Stimulated activated CD4-positive, alpha-beta T cell treated with anti-CD3 and anti-CD28 coated beads, TNF-alpha, amount 100 ng/mL, for 4 hours (primary cell): ENCODE results near the gene EPHA8.

Source experiments
- DNase-seq, 3 experiments: peaks; one replicate each; pipeline ENCODE4 v3.0.0-alpha.2; 2020; ENCODE audit warnings: low read depth in 3 of 3

Gene EPHA8

GRCh38 chr1:22562584-22563583, at the start of gene EPHA8:
TSS of gene EPHA8 (plus strand) at chr1:22563489. CDS start at chr1:22563636, 147 bp downstream.
- DNase-seq: no peak

- no peak for DNase-seq
Observed at GRCh38 chr1:22516906-22517571, 46.2 kb upstream of the EPHA8 start.

- no peak for DNase-seq
Observed at GRCh38 chr1:22517956-22518355, 45.3 kb upstream of the EPHA8 start.

GRCh38 chr1:22518379-22518778, 44.9 kb upstream of the EPHA8 start:
- DNase-seq: no peak

GRCh38 chr1:22520871-22521270, 42.4 kb upstream of the EPHA8 start:
- no peak for DNase-seq

GRCh38 chr1:22521692-22522091, 41.6 kb upstream of the EPHA8 start:
- no peak for DNase-seq

GRCh38 chr1:22522221-22522743, 41.0 kb upstream of the EPHA8 start:
- no peak for DNase-seq

GRCh38 chr1:22524481-22524880, 38.8 kb upstream of the EPHA8 start:
- no peak for DNase-seq

GRCh38 chr1:22525211-22525610, 38.1 kb upstream of the EPHA8 start:
- DNase-seq: no peak

GRCh38 chr1:22525646-22526045, 37.6 kb upstream of the EPHA8 start:
- DNase-seq: no peak

- DNase-seq: no peak
Observed at GRCh38 chr1:22526098-22526497, 37.2 kb upstream of the EPHA8 start.

GRCh38 chr1:22526677-22527076, 36.6 kb upstream of the EPHA8 start:
- no peak for DNase-seq

- no peak for DNase-seq
Observed at GRCh38 chr1:22527122-22527521, 36.2 kb upstream of the EPHA8 start.

GRCh38 chr1:22527555-22528296, 35.6 kb upstream of the EPHA8 start:
- no peak for DNase-seq

GRCh38 chr1:22528451-22528850, 34.8 kb upstream of the EPHA8 start:
- DNase-seq: no peak

GRCh38 chr1:22529901-22530621, 33.2 kb upstream of the EPHA8 start:
- no peak for DNase-seq

- no peak for DNase-seq
Observed at GRCh38 chr1:22530715-22531114, 32.6 kb upstream of the EPHA8 start.

GRCh38 chr1:22531251-22531650, 32.0 kb upstream of the EPHA8 start:
- DNase-seq: no peak

- DNase-seq: no peak
Observed at GRCh38 chr1:22533244-22533895, 29.9 kb upstream of the EPHA8 start.

GRCh38 chr1:22534951-22535350, 28.3 kb upstream of the EPHA8 start:
- no peak for DNase-seq

- no peak for DNase-seq
Observed at GRCh38 chr1:22535399-22535798, 27.9 kb upstream of the EPHA8 start.
